ENCODE measurements around the gene GCN1.

DNA sequence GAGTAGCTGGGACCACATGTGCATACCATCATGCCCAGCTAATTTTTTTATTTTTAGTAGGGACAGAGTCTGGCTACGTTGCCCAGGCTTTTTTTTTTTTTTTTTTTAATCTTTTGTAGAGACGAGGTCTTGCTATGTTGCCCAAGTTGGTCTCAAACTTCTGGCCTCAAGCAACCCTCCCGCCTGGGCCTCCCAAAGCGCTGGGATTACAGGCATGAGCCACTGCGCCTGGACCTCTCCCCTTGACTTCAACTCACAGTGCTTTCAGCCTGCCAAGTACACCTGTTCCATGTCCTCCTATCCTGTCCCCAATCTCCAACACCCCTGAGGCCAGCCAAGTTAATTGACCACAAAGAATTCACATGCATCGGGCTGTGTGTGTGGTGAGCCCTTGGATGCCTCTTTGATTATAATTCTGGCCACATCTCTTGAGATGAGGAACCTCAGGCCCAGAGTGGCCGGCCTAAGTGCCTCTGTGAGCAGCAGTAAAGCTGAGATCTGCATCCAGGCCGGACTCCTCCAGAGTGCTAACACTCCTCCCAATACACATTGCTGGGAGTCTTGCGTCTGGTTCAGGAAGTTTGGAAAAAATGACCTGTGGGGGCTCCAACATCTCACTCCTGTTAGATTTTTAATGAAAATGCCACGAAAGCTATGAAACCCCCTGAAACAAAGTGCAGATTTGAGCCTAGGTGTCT is 84.8 kb downstream of the GCN1 start:
- TF ChIP-seq, protein P1, sequence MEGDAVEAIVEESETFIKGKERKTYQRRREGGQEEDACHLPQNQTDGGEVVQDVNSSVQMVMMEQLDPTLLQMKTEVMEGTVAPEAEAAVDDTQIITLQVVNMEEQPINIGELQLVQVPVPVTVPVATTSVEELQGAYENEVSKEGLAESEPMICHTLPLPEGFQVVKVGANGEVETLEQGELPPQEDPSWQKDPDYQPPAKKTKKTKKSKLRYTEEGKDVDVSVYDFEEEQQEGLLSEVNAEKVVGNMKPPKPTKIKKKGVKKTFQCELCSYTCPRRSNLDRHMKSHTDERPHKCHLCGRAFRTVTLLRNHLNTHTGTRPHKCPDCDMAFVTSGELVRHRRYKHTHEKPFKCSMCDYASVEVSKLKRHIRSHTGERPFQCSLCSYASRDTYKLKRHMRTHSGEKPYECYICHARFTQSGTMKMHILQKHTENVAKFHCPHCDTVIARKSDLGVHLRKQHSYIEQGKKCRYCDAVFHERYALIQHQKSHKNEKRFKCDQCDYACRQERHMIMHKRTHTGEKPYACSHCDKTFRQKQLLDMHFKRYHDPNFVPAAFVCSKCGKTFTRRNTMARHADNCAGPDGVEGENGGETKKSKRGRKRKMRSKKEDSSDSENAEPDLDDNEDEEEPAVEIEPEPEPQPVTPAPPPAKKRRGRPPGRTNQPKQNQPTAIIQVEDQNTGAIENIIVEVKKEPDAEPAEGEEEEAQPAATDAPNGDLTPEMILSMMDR (IDR thresholded peaks at IDR 0.05) = no peak
- no peak for TF ChIP-seq POLR2A (IDR thresholded peaks at IDR 0.05)

Data from body of pancreas (tissue), 4 donors.